H1 (cell line): Measurements from ENCODE around the gene TRIAP1. TPM values are rescaled to one million over a fixed set of nuclear protein-coding genes. Genes with fewer than 3 reads are reported as not detected.

Experiments used
- CTCF ChIA-PET: fragments of 300-600 bp; sonication (Branson Sonifier 250); formaldehyde crosslinking; loops from one replicate; lab custom pipeline; 2021; ENCODE audit not compliant: partially characterized antibody; lab: Charles Lee
- POLR2A ChIA-PET: fragments of 300-600 bp; sonication (Branson Sonifier 250); formaldehyde crosslinking; loops from one replicate; lab custom pipeline; 2021; ENCODE audit warnings: inconsistent platforms; ENCODE audit not compliant: partially characterized antibody; lab: Charles Lee
- DNase-seq, 2 experiments: peaks; one replicate each; pipeline versions ENCODE4 v3.0.0 to v3.0.0-alpha.2; 2010 to 2022; ENCODE audit warnings: low spot score in 2 of 2, low read depth in 1 of 2, mixed read lengths in 1 of 2
- FAIRE-seq: peaks from 2 replicates; lab custom pipeline; 2011; peaks lifted over from hg19 to GRCh38; lab: Jason Lieb, UNC
- H2AFZ ChIP-seq: 2 replicates; pipeline ENCODE4 v1.8.1; 2012; ENCODE audit warnings: low read length, inconsistent platforms
- H2AK5ac ChIP-seq: 2 replicates; pipeline ENCODE4 v1.6.1; 2013; ENCODE audit warnings: low read depth, low read length
- H2BK120ac ChIP-seq: replicated peaks from 2 replicates; pipeline ENCODE3; 2013; ENCODE audit warnings: low read depth, low read length, inconsistent platforms
- H2BK12ac ChIP-seq: 2 replicates; pipeline ENCODE4 v1.6.1; 2013; ENCODE audit warnings: low read depth, low read length
- H2BK15ac ChIP-seq: 2 replicates; pipeline ENCODE4 v1.6.1; 2013; ENCODE audit warnings: low read length
- H2BK20ac ChIP-seq: 2 replicates; pipeline ENCODE4 v1.6.1; 2013; ENCODE audit warnings: low read length
- H2BK5ac ChIP-seq: 2 replicates; pipeline ENCODE4 v1.6.1; 2013; ENCODE audit warnings: low read depth, low read length
- H3K14ac ChIP-seq: 2 replicates; pipeline ENCODE4 v1.6.1; 2013; ENCODE audit warnings: inconsistent platforms; ENCODE audit not compliant: insufficient read length
- H3K18ac ChIP-seq: 2 replicates; pipeline ENCODE4 v1.6.1; 2013; ENCODE audit warnings: low read length; ENCODE audit errors: extremely low read depth
- H3K23ac ChIP-seq: 2 replicates; pipeline ENCODE4 v1.6.1; 2013; ENCODE audit warnings: inconsistent platforms; ENCODE audit not compliant: insufficient read length
- H3K23me2 ChIP-seq: 2 replicates; pipeline ENCODE4 v1.6.1; 2013; ENCODE audit warnings: low read depth, low read length
- H3K27ac ChIP-seq: 2 replicates; pipeline ENCODE4 v1.6.1; 2011; ENCODE audit warnings: low read depth, low read length, inconsistent platforms
- H3K27me3 ChIP-seq, 4 experiments: replicated peaks in 1 of 4; 1 replicate in 1 of 4; 2 replicates in 3 of 4; pipeline versions ENCODE4 v1.6.1 to v1.8.1; 2011 to 2013; ENCODE audit warnings: low read length in 3 of 4, mild to moderate bottlenecking in 3 of 4, inconsistent platforms in 2 of 4, mixed read lengths in 2 of 4, moderate library complexity in 1 of 4; ENCODE audit not compliant: control insufficient read depth in 3 of 4, insufficient read depth in 3 of 4; ENCODE audit errors: extremely low read depth in 1 of 4
- H3K36me3 ChIP-seq, 4 experiments: 2 replicates each; pipeline versions ENCODE4 v1.6.1 to v1.8.1; 2011 to 2013; ENCODE audit warnings: mild to moderate bottlenecking in 4 of 4, low read length in 3 of 4, moderate library complexity in 2 of 4, control low read depth in 1 of 4, inconsistent platforms in 1 of 4; ENCODE audit not compliant: insufficient read depth in 4 of 4, control insufficient read depth in 2 of 4
- H3K4ac ChIP-seq: replicated peaks from 2 replicates; pipeline ENCODE3; 2013; ENCODE audit warnings: low read length, low read depth, mixed read lengths, inconsistent platforms; ENCODE audit not compliant: insufficient read length
- H3K4me1 ChIP-seq, 4 experiments: replicated peaks in 1 of 4; 1 replicate in 1 of 4; 2 replicates in 3 of 4; pipeline versions ENCODE4 v1.6.1 to v1.8.1; 2011 to 2013; ENCODE audit warnings: low read length in 3 of 4, inconsistent platforms in 2 of 4, mixed read lengths in 1 of 4; ENCODE audit not compliant: insufficient read depth in 4 of 4, control insufficient read depth in 3 of 4
- H3K4me2 ChIP-seq, 2 experiments: 2 replicates each; pipeline versions ENCODE4 v1.6.1 to v1.8.1; 2011 to 2013; ENCODE audit warnings: low read depth in 2 of 2, low read length in 2 of 2, control low read depth in 1 of 2, inconsistent platforms in 1 of 2, mild to moderate bottlenecking in 1 of 2; ENCODE audit not compliant: insufficient read depth in 1 of 2
- H3K4me3 ChIP-seq, 4 experiments: fragments of 200-600, 300-600 bp in 1 of 4; sonication (generic), shearing (Covaris generic), sonication (Bioruptor Twin) in 1 of 4; 2 replicates each; pipeline versions ENCODE4 v1.5.1 to v1.8.1; 2011 to 2016; ENCODE audit warnings: low read length in 4 of 4, low read depth in 3 of 4, control low read depth in 2 of 4, inconsistent platforms in 2 of 4, mild to moderate bottlenecking in 2 of 4, mixed read lengths in 1 of 4, moderate library complexity in 1 of 4; ENCODE audit not compliant: insufficient read depth in 2 of 4; ENCODE audit errors: extremely low read depth in 1 of 4
- H3K56ac ChIP-seq: replicated peaks from 2 replicates; pipeline ENCODE3; 2013; ENCODE audit warnings: low read depth, mild to moderate bottlenecking, mixed read lengths, low read length, inconsistent platforms; ENCODE audit not compliant: insufficient read length
- H3K79me1 ChIP-seq: 2 replicates; pipeline ENCODE4 v1.6.1; 2013; ENCODE audit warnings: low read depth, low read length, control low read depth
- H3K79me2 ChIP-seq, 2 experiments: 2 replicates each; pipeline versions ENCODE4 v1.6.1 to v1.8.1; 2012 to 2013; ENCODE audit warnings: low read length in 2 of 2, mild to moderate bottlenecking in 2 of 2, inconsistent platforms in 1 of 2; ENCODE audit not compliant: insufficient read depth in 2 of 2, control insufficient read depth in 1 of 2
- H3K9ac ChIP-seq, 4 experiments: replicated peaks in 1 of 4; 1 replicate in 1 of 4; 2 replicates in 3 of 4; pipeline versions ENCODE4 v1.6.1 to v1.8.1; 2011 to 2013; ENCODE audit warnings: low read depth in 3 of 4, low read length in 3 of 4, control low read depth in 2 of 4, mild to moderate bottlenecking in 2 of 4, moderate library complexity in 2 of 4, inconsistent platforms in 1 of 4; ENCODE audit errors: extremely low read depth in 1 of 4
- H3K9me3 ChIP-seq, 2 experiments: 2 replicates each; pipeline versions ENCODE4 v1.6.1 to v1.8.1; 2012 to 2013; ENCODE audit warnings: mild to moderate bottlenecking in 2 of 2, moderate library complexity in 2 of 2, control low read depth in 1 of 2, inconsistent platforms in 1 of 2, low read depth in 1 of 2, low read length in 1 of 2, mixed read lengths in 1 of 2; ENCODE audit not compliant: insufficient read depth in 2 of 2
- H4K20me1 ChIP-seq, 2 experiments: replicated peaks in 1 of 2; 2 replicates each; pipeline versions ENCODE3 to v1.8.1; 2011 to 2013; ENCODE audit warnings: inconsistent platforms in 2 of 2, low read length in 2 of 2, mild to moderate bottlenecking in 1 of 2; ENCODE audit not compliant: insufficient read depth in 2 of 2, control insufficient read depth in 1 of 2
- H4K5ac ChIP-seq: 2 replicates; pipeline ENCODE4 v1.6.1; 2013; ENCODE audit warnings: low read length, low read depth, mixed read lengths, inconsistent platforms; ENCODE audit not compliant: insufficient read length
- H4K8ac ChIP-seq: 2 replicates; pipeline ENCODE4 v1.8.0; 2013; ENCODE audit warnings: mild to moderate bottlenecking, moderate library complexity, low read length, inconsistent platforms; ENCODE audit not compliant: insufficient read depth; ENCODE audit errors: extremely low read depth
- H4K91ac ChIP-seq: replicated peaks from 2 replicates; pipeline ENCODE3; 2013; ENCODE audit warnings: low read length, mixed read lengths, inconsistent platforms; ENCODE audit not compliant: insufficient read length
- RXRA ChIP-seq: IDR thresholded peaks from 2 replicates; pipeline ENCODE4 v1.6.1; 2011; ENCODE audit warnings: low read depth, mild to moderate bottlenecking, low read length, moderate library complexity; ENCODE audit not compliant: insufficient read depth
- WGBS, 2 experiments: shearing (Covaris generic) in 1 of 2; methylation state at CpG; one replicate each; pipeline versions ENCODE4 v1.1.6 to v1.1.7; 2013 to 2015; ENCODE audit warnings: low lambda C conversion rate in 2 of 2, mixed read lengths in 2 of 2, inconsistent platforms in 1 of 2, low coverage in 1 of 2, missing lambda C conversion rate in 1 of 2; ENCODE audit not compliant: insufficient replicate concordance in 2 of 2, insufficient coverage in 1 of 2, insufficient read length in 1 of 2; ENCODE audit errors: extremely low coverage in 1 of 2, missing lambda C conversion rate in 1 of 2; 5-methylcytosine and 5-hydroxymethylcytosine counted together
- polyA plus RNA-seq, 7 experiments: library from polyadenylated mRNA; depleted of rRNA in 3 of 7; stranded (reverse) in 5 of 7; unstranded in 2 of 7; fragments of >200 nt in 5 of 7; fragments of 200-250 nt in 2 of 7; gene quantifications; 1 replicate in 5 of 7; 2 replicates in 1 of 7; 4 replicates in 1 of 7; pipeline versions ENCODE4 v1.2.1 to v1.2.3, GENCODE V29; 2011 to 2013; ENCODE audit warnings: missing spikeins in 2 of 7, mixed read lengths in 2 of 7
- total RNA-seq: library from RNA; stranded (reverse); fragmentation: NEBNext Ultra II Directional; extraction: Animal tissue kit (Norgen Biotek cat#: 25700); gene quantifications from 2 replicates; pipeline ENCODE4 v1.2.1, GENCODE V29; 2021
- TF ChIP-seq, protein P1 (sequence below): IDR thresholded peaks from 2 replicates; pipeline ENCODE4 v1.6.1; 2012; ENCODE audit warnings: low read length, inconsistent platforms

TRIAP1 gene
- total and polyA plus RNA-seq, 2 of the 8 experiments (the other 6 are each of a cell fraction or from before 2014, with no cell fraction given) = 42.0 to 63.4 TPM

DNA sequence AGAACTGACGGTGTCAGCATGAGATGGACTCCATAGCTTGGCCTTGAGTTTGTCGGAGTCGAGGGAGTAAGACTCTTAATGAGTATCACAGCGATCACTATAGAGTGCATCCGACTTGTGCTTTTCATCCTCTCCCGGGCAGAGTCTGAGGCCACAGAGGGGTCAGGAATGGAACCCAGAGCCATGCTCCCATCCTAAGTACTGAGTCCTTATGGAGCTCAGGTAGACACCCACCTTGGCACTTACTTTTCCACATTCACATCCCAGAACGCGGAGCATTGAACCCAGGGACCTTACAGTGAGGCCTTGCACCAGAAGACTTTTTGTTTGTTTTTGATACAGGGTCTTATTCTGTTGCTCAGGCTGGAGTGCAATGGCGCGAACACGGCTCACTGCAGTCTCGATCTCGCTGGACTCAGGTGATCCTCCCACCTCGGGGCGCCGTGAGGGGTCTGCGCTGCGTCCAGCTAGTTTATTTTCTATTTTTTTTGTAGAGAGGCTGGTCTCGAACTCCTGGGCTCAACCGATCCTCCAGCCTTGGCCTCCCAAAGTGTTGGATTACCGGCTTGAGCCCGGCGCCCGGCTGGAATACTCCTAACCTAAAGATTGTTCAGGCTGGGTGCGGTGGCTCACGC, 24.1 kb upstream of the TRIAP1 start:
- H3K4ac ChIP-seq = no peak overlapping the region
- TF ChIP-seq RXRA = no peak
- TF ChIP-seq, protein P1, sequence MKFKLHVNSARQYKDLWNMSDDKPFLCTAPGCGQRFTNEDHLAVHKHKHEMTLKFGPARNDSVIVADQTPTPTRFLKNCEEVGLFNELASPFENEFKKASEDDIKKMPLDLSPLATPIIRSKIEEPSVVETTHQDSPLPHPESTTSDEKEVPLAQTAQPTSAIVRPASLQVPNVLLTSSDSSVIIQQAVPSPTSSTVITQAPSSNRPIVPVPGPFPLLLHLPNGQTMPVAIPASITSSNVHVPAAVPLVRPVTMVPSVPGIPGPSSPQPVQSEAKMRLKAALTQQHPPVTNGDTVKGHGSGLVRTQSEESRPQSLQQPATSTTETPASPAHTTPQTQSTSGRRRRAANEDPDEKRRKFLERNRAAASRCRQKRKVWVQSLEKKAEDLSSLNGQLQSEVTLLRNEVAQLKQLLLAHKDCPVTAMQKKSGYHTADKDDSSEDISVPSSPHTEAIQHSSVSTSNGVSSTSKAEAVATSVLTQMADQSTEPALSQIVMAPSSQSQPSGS = 0 out of 2 replicates have a peak, but pooled peaks have one; percentile 41
- H4K8ac ChIP-seq = no peak overlapping the region
- no peak overlapping the region for H2BK20ac ChIP-seq
- whole genome bisulfite sequencing, 2 experiments = 68% methylated on average over 26 of the region's 26 CpGs; no CpG with 5 or more reads in 1 of the 2 experiments
- H3K79me2 ChIP-seq = peaks cover 0 to 38% of the 10 kb centered on the region in 2 experiments; a peak in 3 of 4 replicates
- no peak overlapping the region for H3K56ac ChIP-seq
- no peak overlapping the region for H3K27ac ChIP-seq
- H2AK5ac ChIP-seq = no peak overlapping the region
- H3K79me1 ChIP-seq = no peaks in the 10 kb centered on the region
- H3K14ac ChIP-seq = no peak overlapping the region
- peak overlapping the region in 3 of 4 experiments; percentile 24 to 96 (median 45); a peak in 5 of 7 replicates for H3K9ac ChIP-seq
- POLR2A ChIA-PET = interaction anchor here (0.7 to 18.7 kb wide), 11 partner anchors 8 to 178 kb away, joined by 3 to 365 read pairs (median 7); partner anchors contain the start of genes COQ5, DYNLL1, GATC and PLA2G1B
- peak overlapping the region; percentile 47; the same call in 1 of the 2 replicates for H2AFZ ChIP-seq
- H3K27me3 ChIP-seq = no peaks in the 10 kb centered on the region
- no peak overlapping the region for H2BK120ac ChIP-seq
- peak overlapping the region; percentile 94; the same call in 1 of the 2 replicates for H2BK15ac ChIP-seq
- H2BK12ac ChIP-seq = peak overlapping the region; percentile 61; the same call in 1 of the 2 replicates
- no peaks in the 10 kb centered on the region for H3K9me3 ChIP-seq
- peaks cover 10 to 11% of the 10 kb centered on the region in 2 experiments for H4K20me1 ChIP-seq
- H3K23me2 ChIP-seq = peaks cover 5% of the 10 kb centered on the region
- H4K91ac ChIP-seq = no peak overlapping the region
- no peak for DNase-seq
- peaks cover 0 to 5% (median 0%) of the 10 kb centered on the region in 4 experiments; a peak in 2 of 7 replicates for H3K4me1 ChIP-seq
- no peak overlapping the region for H3K23ac ChIP-seq
- CTCF ChIA-PET = interaction anchor here (0.7 to 9.0 kb wide), 13 partner anchors 9 to 113 kb away, joined by 3 to 152 read pairs (median 4); partner anchors contain the start of gene DYNLL1
- H3K18ac ChIP-seq = peak overlapping the region; percentile 91
- H3K36me3 ChIP-seq = peaks cover 3 to 11% (median 6%) of the 10 kb centered on the region in 4 experiments; a peak in 5 of 8 replicates
- H3K4me2 ChIP-seq = peak overlapping the region; percentile 76 to 78
- peak overlapping the region; percentile 53; the same call in 1 of the 2 replicates for H2BK5ac ChIP-seq
- no peak for FAIRE-seq
- peak overlapping the region; percentile 76 to 97 (median 78) for H3K4me3 ChIP-seq
- H4K5ac ChIP-seq = no peak overlapping the region
